K562 (cell line): Measurements from ENCODE around the gene DPP3. TPM values are rescaled to one million over a fixed set of nuclear protein-coding genes. Genes with fewer than 3 reads are reported as not detected.

Experiments used
- ATAC-seq: fragments of 200-7000 bp; cut with Tn5 transposase; 3 replicates; pipeline ENCODE4 v1.9.1; 2020; ENCODE audit warnings: moderate library complexity
- BruUV-seq: library from RNA; stranded (reverse); fragments of 400-500 nt; replicated peaks from 2 replicates; lab custom pipeline; 2021; lab: Mats Ljungman, UMichigan
- CTCF ChIA-PET: fragments of 300-600 bp; formaldehyde crosslinking; extraction: SDS; loops from one replicate; lab custom pipeline; 2021; ENCODE audit warnings: low intra/inter-chr PET ratio; lab: Yijun Ruan, JAX
- POLR2A ChIA-PET: fragments of 300-600, 350-650 bp; sonication (Branson Sonifier 250); formaldehyde crosslinking; extraction: SDS; loops from one replicate; lab custom pipeline; 2021; ENCODE audit warnings: antibody characterized with exemption, inconsistent platforms; lab: Yijun Ruan, JAX
- DNase-seq, 4 experiments: peaks; one replicate each; pipeline versions ENCODE4 v3.0.0 to v3.0.0-alpha.2; 2011 to 2018; ENCODE audit warnings: low spot score in 3 of 4, mixed read lengths in 3 of 4; ENCODE audit errors: extremely low read depth in 1 of 4
- FAIRE-seq: peaks from 2 replicates; lab custom pipeline; 2011; peaks lifted over from hg19 to GRCh38; lab: Jason Lieb, UNC
- H2AFZ ChIP-seq: 2 replicates; pipeline ENCODE4 v1.6.0; 2011; ENCODE audit warnings: low read depth, low read length, control low read depth, inconsistent platforms
- H3K27ac ChIP-seq: fragments of 200-600 bp; 3 replicates; pipeline ENCODE4 v1.8.0; 2011; ENCODE audit warnings: low read depth, mild to moderate bottlenecking, control low read depth, inconsistent platforms, low read length, moderate library complexity, mixed read lengths; ENCODE audit errors: extremely low read depth
- H3K27me3 ChIP-seq, 2 experiments: fragments of 300-600 bp in 1 of 2; 2 replicates in 1 of 2; 3 replicates in 1 of 2; pipeline versions ENCODE4 v1.6.0 to v1.8.0; 2011; ENCODE audit warnings: inconsistent platforms in 2 of 2, low read length in 2 of 2, mild to moderate bottlenecking in 1 of 2, mixed read lengths in 1 of 2, moderate library complexity in 1 of 2; ENCODE audit not compliant: control insufficient read depth in 2 of 2, insufficient read depth in 2 of 2
- H3K36me3 ChIP-seq: fragments of 300-600 bp; 3 replicates; pipeline ENCODE4 v1.8.0; 2011; ENCODE audit warnings: mild to moderate bottlenecking, low read length, inconsistent platforms; ENCODE audit not compliant: control insufficient read depth, insufficient read depth
- H3K4me1 ChIP-seq, 2 experiments: fragments of 200-600 bp in 1 of 2; replicated peaks in 1 of 2; 2 replicates in 1 of 2; 3 replicates in 1 of 2; pipeline versions ENCODE4 v1.5.1 to v1.8.0; 2011; ENCODE audit warnings: inconsistent platforms in 2 of 2, low read length in 2 of 2, mild to moderate bottlenecking in 1 of 2, mixed read lengths in 1 of 2, moderate library complexity in 1 of 2; ENCODE audit not compliant: control insufficient read depth in 2 of 2, insufficient read depth in 2 of 2
- H3K4me2 ChIP-seq: 2 replicates; pipeline ENCODE4 v1.6.1; 2011; ENCODE audit warnings: low read length, control low read depth, inconsistent platforms, mixed read lengths; ENCODE audit not compliant: insufficient read depth
- H3K4me3 ChIP-seq: fragments of 200-600 bp; sonication (generic), shearing (Covaris generic); 2 replicates; pipeline ENCODE4 v1.5.1; 2016; ENCODE audit warnings: control low read depth, inconsistent platforms
- H3K79me2 ChIP-seq: fragments of 200-600 bp; 3 replicates; pipeline ENCODE4 v1.8.0; 2011; ENCODE audit warnings: low read length, inconsistent platforms; ENCODE audit not compliant: control insufficient read depth, insufficient read depth
- H3K9ac ChIP-seq, 2 experiments: 2 replicates each; pipeline versions ENCODE4 v1.6.0 to v1.6.1; 2011; ENCODE audit warnings: low read depth in 2 of 2, low read length in 2 of 2, control low read depth in 1 of 2, inconsistent platforms in 1 of 2, mild to moderate bottlenecking in 1 of 2, mixed read lengths in 1 of 2; ENCODE audit not compliant: insufficient read depth in 1 of 2
- H3K9me1 ChIP-seq: one replicate; pipeline ENCODE4 v1.6.0; 2011; ENCODE audit warnings: inconsistent platforms, mild to moderate bottlenecking, low read length, moderate library complexity; ENCODE audit not compliant: control insufficient read depth, insufficient read depth
- H3K9me3 ChIP-seq: replicated peaks from 2 replicates; pipeline ENCODE4 v1.5.1; 2011; ENCODE audit warnings: low read depth, low read length, inconsistent platforms; ENCODE audit not compliant: control insufficient read depth, insufficient read depth
- H4K20me1 ChIP-seq: replicated peaks from 2 replicates; pipeline ENCODE4 v1.6.1; 2011; ENCODE audit warnings: low read length, inconsistent platforms, mixed read lengths; ENCODE audit not compliant: control insufficient read depth, insufficient read depth
- CREBBP ChIP-seq: IDR thresholded peaks from one replicate; pipeline ENCODE4 v1.6.1; 2012; ENCODE audit warnings: low read depth, mild to moderate bottlenecking, control low read depth, inconsistent platforms, low read length
- CTBP1 ChIP-seq: fragments of 450-650 bp; IDR thresholded peaks from 2 replicates; pipeline ENCODE4 v1.6.1; 2016; ENCODE audit warnings: borderline replicate concordance
- GTF2A2 ChIP-seq: IDR thresholded peaks from 2 replicates; pipeline ENCODE4 v1.6.1; 2016; ENCODE audit warnings: mild to moderate bottlenecking, missing genetic modification characterization, missing compliant biosample characterization
- HNRNPK ChIP-seq: fragments of 200-400 bp; formaldehyde crosslinking; IDR thresholded peaks from one replicate; pipeline ENCODE4 v1.6.1; 2018; ENCODE audit warnings: mild to moderate bottlenecking, low read depth, low read length; ENCODE audit not compliant: poor library complexity, severe bottlenecking
- HNRNPLL ChIP-seq: fragments of 200-400 bp; formaldehyde crosslinking; IDR thresholded peaks from 2 replicates; pipeline ENCODE4 v1.6.1; 2017; ENCODE audit warnings: low read length, low read depth, mild to moderate bottlenecking; ENCODE audit not compliant: poor library complexity, severe bottlenecking
- PCBP2 ChIP-seq: fragments of 200-400 bp; formaldehyde crosslinking; IDR thresholded peaks from 2 replicates; pipeline ENCODE4 v1.6.1; 2018; ENCODE audit warnings: low read length, low read depth, mild to moderate bottlenecking, moderate library complexity; ENCODE audit not compliant: poor library complexity, severe bottlenecking
- RAD51 ChIP-seq: fragments of 450-650 bp; IDR thresholded peaks from 2 replicates; pipeline ENCODE4 v1.7.1; 2016; ENCODE audit warnings: low read depth, mild to moderate bottlenecking, borderline replicate concordance
- ZFPM2 ChIP-seq: fragments of 250-450 bp; sonication (Bioruptor Pico); IDR thresholded peaks from 2 replicates; pipeline ENCODE4 v1.5.1; 2022; ENCODE audit warnings: mild to moderate bottlenecking
- ZNF316 ChIP-seq: fragments of 450-650 bp; IDR thresholded peaks from 2 replicates; pipeline ENCODE4 v1.6.1; 2016
- ZNF830 ChIP-seq: fragments of 250-450 bp; sonication (Bioruptor Pico); IDR thresholded peaks from 2 replicates; pipeline ENCODE4 v1.5.0; 2021; ENCODE audit warnings: mild to moderate bottlenecking
- WGBS: fragments of 100-300 bp; shearing (Covaris generic); methylation state at CpG from one replicate; pipeline ENCODE4 v1.1.6; 2016; ENCODE audit warnings: low coverage, mixed read lengths; ENCODE audit not compliant: insufficient coverage; ENCODE audit errors: missing lambda C conversion rate; 5-methylcytosine and 5-hydroxymethylcytosine counted together
- in situ Hi-C: fragments of 300-500 bp; cut with MboI; formaldehyde crosslinking; loops from 4 replicates; pipeline ENCODE4 v1.15.0; 2018; ENCODE audit warnings: inconsistent platforms, mixed read lengths
- intact Hi-C: fragments of 100-400 bp; cut with micrococcal nuclease; formaldehyde crosslinking; loops from 2 replicates; pipeline ENCODE4 v1.14.2; 2022
- polyA plus RNA-seq, 8 experiments: library from polyadenylated mRNA; depleted of rRNA in 4 of 8; stranded (reverse) in 5 of 8; unstranded in 3 of 8; fragments of >200 nt; fragmentation: Nextera tagmentation in 2 of 8; fragmentation: Illumina TruSeq in 1 of 8; extraction: Ambion mirVana in 2 of 8; extraction: Trizol in 1 of 8; gene quantifications; 2 replicates each; pipeline versions ENCODE4 v1.2.1 to v1.2.3, GENCODE V29; 2011 to 2014; ENCODE audit warnings: inconsistent platforms in 1 of 8, missing spikeins in 1 of 8
- total RNA-seq, 7 experiments: library from RNA; depleted of rRNA in 6 of 7; stranded (reverse); fragments of >200 nt in 6 of 7; fragmentation: Illumina TruSeq in 2 of 7; extraction: Trizol in 2 of 7; gene quantifications; 2 replicates each; pipeline versions ENCODE4 v1.2.1 to v1.2.3, GENCODE V29; 2011 to 2021; ENCODE audit warnings: low replicate concordance in 1 of 7
- TF ChIP-seq, protein P1 (sequence below), 2 experiments: fragments of 450-650 bp; conservative IDR thresholded peaks; 2 replicates each; pipeline ENCODE4 v1.6.1; 2017; ENCODE audit warnings: mild to moderate bottlenecking in 2 of 2, moderate library complexity in 2 of 2
- TF ChIP-seq, protein P2 (sequence below): fragments of 250-450 bp; sonication (Bioruptor Pico); IDR thresholded peaks from 2 replicates; pipeline ENCODE4 v1.8.0; 2021; ENCODE audit warnings: moderate library complexity, mild to moderate bottlenecking, inconsistent platforms

The DPP3 gene
- total and polyA plus RNA-seq, 9 of the 15 experiments (the other 6 are each of a cell fraction or from before 2014, with no cell fraction given) = 3.7 to 69.2 (median 43.3) TPM

DNA sequence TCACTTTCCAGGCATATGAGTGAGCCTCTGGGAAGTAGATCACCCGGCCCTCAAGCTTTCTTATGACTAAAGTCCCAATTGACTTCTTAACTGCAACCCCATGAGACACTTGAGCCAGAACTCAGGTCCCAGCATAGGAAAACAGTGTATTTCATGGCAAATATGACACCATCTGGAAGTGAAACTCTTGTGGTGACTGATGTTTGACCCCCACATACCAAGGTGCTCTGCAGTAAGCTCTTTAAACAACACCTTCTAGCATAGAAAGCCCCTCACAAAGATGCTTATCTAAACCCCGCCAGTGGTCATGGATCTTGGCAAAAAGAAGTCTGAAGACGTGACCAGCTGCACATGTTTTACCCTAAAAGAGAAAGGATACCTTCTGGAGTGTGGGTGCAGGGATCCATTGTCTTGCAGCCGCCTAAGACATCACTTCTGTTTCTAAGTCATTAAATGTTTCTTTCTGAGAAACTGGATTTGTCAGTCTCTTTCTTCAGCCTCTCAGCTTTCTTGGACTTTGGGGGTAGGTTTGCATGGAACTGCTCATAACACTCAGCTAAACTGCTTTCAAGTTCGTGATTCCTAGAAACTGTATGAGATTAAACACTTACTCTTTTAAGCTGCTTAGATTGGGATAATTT is 21.0 kb upstream of the DPP3 start:
- H3K4me2 ChIP-seq = no peak overlapping the region
- CTCF ChIA-PET = interaction anchor here (2.0 kb wide), 1 partner anchor 51 kb away, joined by 4 read pairs; no protein-coding TSS in a partner anchor
- peaks cover 4% of the 10 kb centered on the region; the same call in 1 of the 2 replicates for H3K9me3 ChIP-seq
- no peaks in the 10 kb centered on the region for H3K9me1 ChIP-seq
- H3K36me3 ChIP-seq = no peaks in the 10 kb centered on the region
- BruUV-seq = no TSS peak
- intact Hi-C loops (no loop called here), in situ Hi-C loops (no loop called here)
- H3K27ac ChIP-seq = no peak overlapping the region
- WGBS = 18% methylated on average over 5 of the region's 5 CpGs
- no peak overlapping the region for H3K9ac ChIP-seq
- H3K4me1 ChIP-seq = peaks cover 0 to 4% of the 10 kb centered on the region in 2 experiments; a peak in 1 of 5 replicates
- H4K20me1 ChIP-seq = no peaks in the 10 kb centered on the region
- no peak overlapping the region for H3K4me3 ChIP-seq
- ATAC-seq (no peak), FAIRE-seq (no peak), DNase-seq (no peak)
- TF ChIP-seq RAD51 (no peak), CTBP1 (no peak), ZNF830 (CRISPR knock-in tag) (no peak), ZNF316 (peak; percentile 19; the same call in 1 of the 2 replicates)
- H3K27me3 ChIP-seq = peaks cover 0 to 13% of the 10 kb centered on the region in 2 experiments; a peak in 2 of 5 replicates
- POLR2A ChIA-PET = interaction anchor here (1.3 kb wide), 1 partner anchor 12 kb away, joined by 4 read pairs; no protein-coding TSS in a partner anchor
- H3K79me2 ChIP-seq = no peaks in the 10 kb centered on the region
- H2AFZ ChIP-seq = 0 out of 2 replicates have a peak overlapping the region, but pooled peaks have one; percentile 40

DNA sequence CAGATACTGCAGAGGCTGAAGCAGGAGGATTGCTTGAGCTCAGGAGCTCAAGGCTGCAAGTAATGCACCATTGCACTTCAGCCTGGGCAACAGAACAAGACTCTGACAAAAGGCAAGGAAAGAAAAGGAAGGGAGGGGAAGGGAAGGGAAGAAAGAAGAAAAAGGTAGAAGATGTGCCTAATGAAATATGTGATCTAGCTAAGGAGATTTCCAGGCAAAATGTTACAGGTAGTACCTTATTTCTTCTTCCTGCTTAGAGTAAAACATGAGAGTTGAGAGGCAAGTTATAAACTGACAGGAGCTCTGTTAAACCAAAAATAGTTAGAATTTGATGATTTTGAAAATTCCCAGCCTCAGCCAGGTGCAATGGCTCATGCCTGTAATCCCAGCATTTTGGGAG is 18.2 kb upstream of the DPP3 start:
- Histone ChIP-seq H4K20me1 (no peaks in the 10 kb centered on the region; the same call in 1 of the 2 replicates), H2AFZ (no peak overlapping the region), H3K4me1 (peaks cover 4 to 9% of the 10 kb centered on the region in 2 experiments; a peak in 3 of 5 replicates), H3K4me2 (no peak overlapping the region), H3K36me3 (no peaks in the 10 kb centered on the region), H3K4me3 (no peak overlapping the region), H3K27ac (no peak overlapping the region), H3K79me2 (no peaks in the 10 kb centered on the region), H3K9ac (no peak overlapping the region), H3K9me1 (no peaks in the 10 kb centered on the region), H3K27me3 (no peaks in the 10 kb centered on the region), H3K9me3 (peaks cover 4% of the 10 kb centered on the region; the same call in 1 of the 2 replicates)
- CTCF ChIA-PET = no interaction called here
- ATAC-seq (no peak), DNase-seq (no peak), FAIRE-seq (no peak)
- in situ Hi-C loops (no loop called here), intact Hi-C loops (no loop called here)
- no TSS peak for BruUV-seq
- POLR2A ChIA-PET = interaction anchor here (0.6 kb wide), 1 partner anchor 10 kb away, joined by 3 read pairs; no protein-coding TSS in a partner anchor
- TF ChIP-seq, protein P1, sequence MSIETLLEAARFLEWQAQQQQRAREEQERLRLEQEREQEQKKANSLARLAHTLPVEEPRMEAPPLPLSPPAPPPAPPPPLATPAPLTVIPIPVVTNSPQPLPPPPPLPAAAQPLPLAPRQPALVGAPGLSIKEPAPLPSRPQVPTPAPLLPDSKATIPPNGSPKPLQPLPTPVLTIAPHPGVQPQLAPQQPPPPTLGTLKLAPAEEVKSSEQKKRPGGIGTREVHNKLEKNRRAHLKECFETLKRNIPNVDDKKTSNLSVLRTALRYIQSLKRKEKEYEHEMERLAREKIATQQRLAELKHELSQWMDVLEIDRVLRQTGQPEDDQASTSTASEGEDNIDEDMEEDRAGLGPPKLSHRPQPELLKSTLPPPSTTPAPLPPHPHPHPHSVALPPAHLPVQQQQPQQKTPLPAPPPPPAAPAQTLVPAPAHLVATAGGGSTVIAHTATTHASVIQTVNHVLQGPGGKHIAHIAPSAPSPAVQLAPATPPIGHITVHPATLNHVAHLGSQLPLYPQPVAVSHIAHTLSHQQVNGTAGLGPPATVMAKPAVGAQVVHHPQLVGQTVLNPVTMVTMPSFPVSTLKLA (conservative IDR thresholded peaks at IDR 0.05) = no peak
- TF ChIP-seq, protein P2, sequence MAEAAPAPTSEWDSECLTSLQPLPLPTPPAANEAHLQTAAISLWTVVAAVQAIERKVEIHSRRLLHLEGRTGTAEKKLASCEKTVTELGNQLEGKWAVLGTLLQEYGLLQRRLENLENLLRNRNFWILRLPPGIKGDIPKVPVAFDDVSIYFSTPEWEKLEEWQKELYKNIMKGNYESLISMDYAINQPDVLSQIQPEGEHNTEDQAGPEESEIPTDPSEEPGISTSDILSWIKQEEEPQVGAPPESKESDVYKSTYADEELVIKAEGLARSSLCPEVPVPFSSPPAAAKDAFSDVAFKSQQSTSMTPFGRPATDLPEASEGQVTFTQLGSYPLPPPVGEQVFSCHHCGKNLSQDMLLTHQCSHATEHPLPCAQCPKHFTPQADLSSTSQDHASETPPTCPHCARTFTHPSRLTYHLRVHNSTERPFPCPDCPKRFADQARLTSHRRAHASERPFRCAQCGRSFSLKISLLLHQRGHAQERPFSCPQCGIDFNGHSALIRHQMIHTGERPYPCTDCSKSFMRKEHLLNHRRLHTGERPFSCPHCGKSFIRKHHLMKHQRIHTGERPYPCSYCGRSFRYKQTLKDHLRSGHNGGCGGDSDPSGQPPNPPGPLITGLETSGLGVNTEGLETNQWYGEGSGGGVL = no peak
- TF ChIP-seq HNRNPK (peak; percentile 81), GTF2A2 (tag) (no peak), ZFPM2 (CRISPR knock-in tag) (no peak), HNRNPLL (no peak), CREBBP (no peak), PCBP2 (peak; percentile 82)
